GM18951 (cell line): ENCODE data around the gene SST.

ENCODE experiments used
- POLR2A ChIP-seq: IDR thresholded peaks from 4 replicates; pipeline ENCODE4 v1.6.1; 2011; ENCODE audit warnings: mild to moderate bottlenecking; ENCODE audit not compliant: insufficient read length, insufficient read depth; ENCODE audit errors: extremely low read depth
- in situ Hi-C: fragments of 300-500 bp; cut with MboI; formaldehyde crosslinking; loops from one replicate; pipeline ENCODE4 v1.12.0; 2022; ENCODE audit warnings: low sequenced_read_pairs, mixed read lengths, inconsistent platforms; ENCODE audit not compliant: unreplicated experiment

The SST gene

GRCh38 chr3:187669675-187670504 is at the start of gene SST:
TSS of gene SST (minus strand) at chr3:187670394. CDS start at chr3:187670291, 103 bp downstream.
- in situ Hi-C loops: no loop called here
- TF ChIP-seq POLR2A: no peak

GRCh38 chr3:187719628-187720336 is 49.6 kb upstream of the SST start:
- in situ Hi-C loops: no loop called here
- TF ChIP-seq POLR2A: no peak

- in situ Hi-C loops: no loop called here
- TF ChIP-seq POLR2A: no peak
Observed at GRCh38 chr3:187718802-187719201, 48.6 kb upstream of the SST start.

GRCh38 chr3:187717572-187717971 is 47.4 kb upstream of the SST start:
- no peak for TF ChIP-seq POLR2A
- in situ Hi-C loops: no loop called here

GRCh38 chr3:187714404-187714979 is 44.3 kb upstream of the SST start:
- TF ChIP-seq POLR2A: no peak
- in situ Hi-C loops: no loop called here

GRCh38 chr3:187713504-187713903 is 43.3 kb upstream of the SST start:
- in situ Hi-C loops: no loop called here
- no peak for TF ChIP-seq POLR2A

GRCh38 chr3:187709155-187709554 is 39.0 kb upstream of the SST start:
- TF ChIP-seq POLR2A: no peak
- in situ Hi-C loops: no loop called here

- in situ Hi-C loops: no loop called here
- no peak for TF ChIP-seq POLR2A
Observed at GRCh38 chr3:187708696-187709095, 38.5 kb upstream of the SST start.

GRCh38 chr3:187706971-187707370 is 36.8 kb upstream of the SST start:
- in situ Hi-C loops: no loop called here

GRCh38 chr3:187705164-187705563 is 35.0 kb upstream of the SST start:
- in situ Hi-C loops: no loop called here
- no peak for TF ChIP-seq POLR2A

More at GRCh38 chr3:187706971-187707370, 36.8 kb upstream of the SST start:
- no peak for TF ChIP-seq POLR2A

GRCh38 chr3:187702507-187703033 is 32.4 kb upstream of the SST start, which contains the start of gene RTP2:
TSS of gene RTP2 (minus strand) at chr3:187702557. CDS start at chr3:187702128, 429 bp downstream.
- in situ Hi-C loops: no loop called here
- no peak for TF ChIP-seq POLR2A

GRCh38 chr3:187700249-187700648 is 30.1 kb upstream of the SST start:
- no peak for TF ChIP-seq POLR2A
- in situ Hi-C loops: no loop called here
